Natural killer cell (primary cell): ENCODE data around the gene SRSF5. TPM values are rescaled to one million over a fixed set of nuclear protein-coding genes. Genes with fewer than 3 reads are reported as not detected.

ENCODE experiments used
- ATAC-seq, 3 donors: fragments of 150-1000 bp in 2 of 3; fragments of 200-7000 bp in 1 of 3; cut with Tn5 transposase; 1 replicate in 1 of 3; 2 replicates in 2 of 3; pipeline ENCODE4 v1.10.0; 2021; ENCODE audit warnings: mild to moderate bottlenecking in 2 of 3, moderate library complexity in 2 of 3
- DNase-seq, 2 donors: peaks; one replicate each; pipeline versions ENCODE4 v3.0.0 to v3.0.0-alpha.2; 2013 to 2021; ENCODE audit warnings: mixed read lengths in 1 of 2
- H3K27ac ChIP-seq: one replicate; pipeline ENCODE4 v1.5.1; 2013; ENCODE audit warnings: mild to moderate bottlenecking, low read length
- H3K27me3 ChIP-seq: one replicate; pipeline ENCODE4 v1.6.1; 2013; ENCODE audit warnings: low read length; ENCODE audit not compliant: control insufficient read depth, insufficient read depth
- H3K36me3 ChIP-seq: one replicate; pipeline ENCODE4 v1.6.1; 2013; ENCODE audit warnings: low read length; ENCODE audit not compliant: control insufficient read depth, insufficient read depth
- H3K4me1 ChIP-seq: one replicate; pipeline ENCODE4 v1.6.1; 2013; ENCODE audit warnings: low read length; ENCODE audit not compliant: control insufficient read depth, insufficient read depth
- H3K4me3 ChIP-seq: one replicate; pipeline ENCODE4 v1.5.1; 2013; ENCODE audit warnings: low read length
- H3K9me3 ChIP-seq: one replicate; pipeline ENCODE4 v1.6.1; 2013; ENCODE audit warnings: low read length; ENCODE audit not compliant: control insufficient read depth, insufficient read depth
- H3K27ac Mint-ChIP-seq, 2 donors: one replicate each; pipeline ENCODE4 v1.8.0; 2022; ENCODE audit warnings: mild to moderate bottlenecking in 2 of 2, mixed read lengths in 2 of 2, moderate library complexity in 1 of 2
- H3K27me3 Mint-ChIP-seq, 2 donors: one replicate each; pipeline ENCODE4 v1.8.0; 2022; ENCODE audit warnings: low read depth in 2 of 2, mixed read lengths in 2 of 2
- H3K36me3 Mint-ChIP-seq: one replicate; pipeline ENCODE4 v1.8.0; 2022; ENCODE audit warnings: mixed read lengths
- H3K4me1 Mint-ChIP-seq, 2 donors: one replicate each; pipeline ENCODE4 v1.8.0; 2022; ENCODE audit warnings: mixed read lengths in 2 of 2
- H3K4me3 Mint-ChIP-seq: one replicate; pipeline ENCODE4 v1.8.0; 2022; ENCODE audit warnings: mild to moderate bottlenecking, moderate library complexity, mixed read lengths
- H3K9me3 Mint-ChIP-seq, 2 donors: one replicate each; pipeline ENCODE4 v1.8.0; 2022; ENCODE audit warnings: mixed read lengths in 2 of 2
- CTCF ChIP-seq: fragments of 200-600 bp; IDR thresholded peaks from one replicate; pipeline ENCODE4 v1.8.0; 2022; ENCODE audit warnings: antibody characterized with exemption
- WGBS: methylation state at CpG from one replicate; pipeline ENCODE4 v1.1.7; 2013; ENCODE audit warnings: missing lambda C conversion rate; ENCODE audit not compliant: insufficient coverage; 5-methylcytosine and 5-hydroxymethylcytosine counted together
- intact Hi-C: fragments of 100-400 bp; cut with micrococcal nuclease; formaldehyde crosslinking; loops from one replicate; pipeline ENCODE4 v1.14.2; 2022
- total RNA-seq, 4 donors: library from RNA; stranded (reverse); fragments of 120-200 nt in 1 of 4; gene quantifications; one replicate each; pipeline versions ENCODE4 v1.2.3 to v1.2.4, GENCODE V29; 2013 to 2022

The SRSF5 gene
- total RNA-seq, 3 donors from 2014 or later (not counting 1 experiment from before 2014, with no cell fraction given), result 1,327 to 1,669 (median 1,634) TPM

- no peak overlapping the region for H3K4me3 ChIP-seq
- H3K27ac ChIP-seq, result no peak overlapping the region
- H3K27me3 ChIP-seq, result no peaks in the 10 kb centered on the region
- H3K9me3 ChIP-seq, result no peaks in the 10 kb centered on the region
- TF ChIP-seq CTCF, result no peak
- no peaks in the 10 kb centered on the region for H3K4me1 ChIP-seq
- no peaks in the 10 kb centered on the region for H3K36me3 ChIP-seq
- intact Hi-C loops, result no loop called here
- ATAC-seq, result no peak
- H3K36me3 Mint-ChIP-seq, result no peaks in the 10 kb centered on the region
- WGBS, result 85% methylated on average over 3 of the region's 3 CpGs
- no peak overlapping the region for H3K27ac Mint-ChIP-seq
- no peaks in the 10 kb centered on the region for H3K9me3 Mint-ChIP-seq
- peaks cover 8 to 10% of the 10 kb centered on the region in 2 donors for H3K4me1 Mint-ChIP-seq
- H3K4me3 Mint-ChIP-seq, result no peak overlapping the region
- DNase-seq, result no peak
- no peaks in the 10 kb centered on the region for H3K27me3 Mint-ChIP-seq
These were observed 10.6 kb upstream of the SRSF5 start for GRCh38 chr14:69756298-69756697.

GRCh38 chr14:69760810-69761209 lies 6.1 kb upstream of the SRSF5 start:
- WGBS, result 87% methylated on average over 1 of the region's 1 CpG
- Histone ChIP-seq H3K9me3 (no peaks in the 10 kb centered on the region), H3K4me1 (peaks cover 2% of the 10 kb centered on the region), H3K36me3 (no peaks in the 10 kb centered on the region), H3K27me3 (no peaks in the 10 kb centered on the region), H3K27ac (no peak overlapping the region), H3K4me3 (no peak overlapping the region)
- ATAC-seq (no peak), DNase-seq (no peak)
- Mint-ChIP-seq H3K27me3 (no peaks in the 10 kb centered on the region), H3K9me3 (peaks cover 0 to 2% of the 10 kb centered on the region in 2 donors), H3K27ac (no peak overlapping the region), H3K4me1 (peaks cover 10 to 15% of the 10 kb centered on the region in 2 donors), H3K4me3 (no peak overlapping the region), H3K36me3 (no peaks in the 10 kb centered on the region)
- no peak for TF ChIP-seq CTCF
- intact Hi-C loops, result no loop called here

- Mint-ChIP-seq H3K27ac (peak overlapping the region; percentile 86 to 92), H3K4me1 (peaks cover 37 to 42% of the 10 kb centered on the region in 2 donors), H3K36me3 (peaks cover 17% of the 10 kb centered on the region), H3K4me3 (peak overlapping the region; percentile 52), H3K9me3 (peaks cover 0 to 2% of the 10 kb centered on the region in 2 donors), H3K27me3 (no peaks in the 10 kb centered on the region)
- peak overlapping the region; percentile 20 for H3K27ac ChIP-seq
- peaks cover 22% of the 10 kb centered on the region for H3K4me1 ChIP-seq
- peaks cover 10% of the 10 kb centered on the region for H3K36me3 ChIP-seq
- no peaks in the 10 kb centered on the region for H3K27me3 ChIP-seq
- TF ChIP-seq CTCF, result no peak
- no peaks in the 10 kb centered on the region for H3K9me3 ChIP-seq
- WGBS, result 61% methylated on average over 6 of the region's 6 CpGs
- intact Hi-C loops, result no loop called here
- H3K4me3 ChIP-seq, result no peak overlapping the region
- peak; percentile 15 to 25 (median 17) for ATAC-seq
- peak in 1 of 2 donors; percentile 25 for DNase-seq
These were observed 3.0 kb upstream of the SRSF5 start for GRCh38 chr14:69763761-69764510.
